ENCODE measurements around the gene TMPRSS2.

DNA sequence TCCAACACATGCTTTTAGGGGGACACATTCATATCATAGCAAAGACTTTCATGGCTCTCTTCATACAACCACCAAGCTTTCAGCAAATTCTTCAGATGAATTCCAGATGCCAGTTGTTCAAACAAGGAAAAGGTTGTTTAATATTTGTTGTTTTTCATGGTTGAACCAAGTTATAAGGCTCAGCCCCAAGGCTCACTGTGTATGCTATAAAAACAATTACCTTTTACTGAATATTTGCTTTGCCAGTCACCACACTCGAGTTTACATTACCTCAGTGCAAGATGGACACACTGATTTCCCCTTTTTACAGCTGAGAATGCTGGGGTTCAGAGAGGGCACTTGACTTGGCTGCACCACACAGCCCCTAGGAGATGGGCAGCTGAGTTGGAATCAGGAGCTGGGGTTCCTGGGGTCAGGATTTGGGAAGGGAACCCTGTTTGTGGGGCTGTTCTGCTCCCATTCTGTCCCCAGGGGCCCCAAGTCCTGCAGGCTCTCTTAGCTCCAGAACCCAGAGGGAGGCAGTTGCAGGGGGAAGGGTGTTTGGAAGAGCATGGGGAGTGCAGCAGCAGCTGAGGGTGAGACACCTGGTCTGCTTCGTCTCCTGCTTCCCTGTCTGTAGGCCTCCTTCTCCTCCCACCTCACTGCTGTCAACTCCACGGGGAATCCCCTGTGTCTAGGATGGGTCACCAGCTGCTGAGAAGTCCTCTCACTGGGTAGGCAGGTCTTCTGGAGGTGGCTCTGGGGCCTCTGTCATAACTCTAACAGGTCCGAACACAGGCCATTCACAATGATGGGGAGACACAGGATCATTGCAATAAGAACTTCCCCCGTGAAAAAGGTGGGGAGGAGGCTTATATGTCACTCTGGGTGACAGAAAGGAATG is 12.8 kb upstream of the TMPRSS2 start:
- no peak for TF ChIP-seq ZNF274 (CRISPR knock-in tag; IDR thresholded peaks at IDR 0.05)
- TF ChIP-seq ZNF589 (CRISPR knock-in tag; conservative IDR thresholded peaks at IDR 0.05): no peak
- TF ChIP-seq ESRRA (CRISPR knock-in tag; IDR thresholded peaks at IDR 0.05; ENCODE audit: low read depth): no peak
- no peak for TF ChIP-seq ZBTB20 (CRISPR knock-in tag; IDR thresholded peaks at IDR 0.05; ENCODE audit: borderline replicate concordance, low read depth)
- TF ChIP-seq DPF2 (CRISPR knock-in tag; IDR thresholded peaks at IDR 0.05; ENCODE audit: borderline replicate concordance, low read depth): no peak
- TF ChIP-seq ZNF503 (CRISPR knock-in tag; IDR thresholded peaks at IDR 0.05): no peak
- TF ChIP-seq ATF1 (CRISPR knock-in tag; IDR thresholded peaks at IDR 0.05): no peak
- TF ChIP-seq RFXAP (CRISPR knock-in tag; IDR thresholded peaks at IDR 0.05; ENCODE audit: borderline replicate concordance): no peak
- no peak for TF ChIP-seq ZNF580 (CRISPR knock-in tag; IDR thresholded peaks at IDR 0.05; ENCODE audit: borderline replicate concordance, low read depth)
- TF ChIP-seq TEAD3 (CRISPR knock-in tag; optimal IDR thresholded peaks at IDR 0.05; ENCODE audit: borderline replicate concordance): no peak
- TF ChIP-seq, protein P1, sequence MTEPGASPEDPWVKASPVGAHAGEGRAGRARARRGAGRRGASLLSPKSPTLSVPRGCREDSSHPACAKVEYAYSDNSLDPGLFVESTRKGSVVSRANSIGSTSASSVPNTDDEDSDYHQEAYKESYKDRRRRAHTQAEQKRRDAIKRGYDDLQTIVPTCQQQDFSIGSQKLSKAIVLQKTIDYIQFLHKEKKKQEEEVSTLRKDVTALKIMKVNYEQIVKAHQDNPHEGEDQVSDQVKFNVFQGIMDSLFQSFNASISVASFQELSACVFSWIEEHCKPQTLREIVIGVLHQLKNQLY (CRISPR knock-in tag; IDR thresholded peaks at IDR 0.05): no peak
- no peak for TF ChIP-seq ZNF672 (CRISPR knock-in tag; IDR thresholded peaks at IDR 0.05)
- no peak for TF ChIP-seq CTCF (CRISPR knock-in tag; IDR thresholded peaks at IDR 0.05)

Data from HepG2 (cell line).